Measurements from ENCODE around the gene CXCL12.

CXCL12 gene

DNA sequence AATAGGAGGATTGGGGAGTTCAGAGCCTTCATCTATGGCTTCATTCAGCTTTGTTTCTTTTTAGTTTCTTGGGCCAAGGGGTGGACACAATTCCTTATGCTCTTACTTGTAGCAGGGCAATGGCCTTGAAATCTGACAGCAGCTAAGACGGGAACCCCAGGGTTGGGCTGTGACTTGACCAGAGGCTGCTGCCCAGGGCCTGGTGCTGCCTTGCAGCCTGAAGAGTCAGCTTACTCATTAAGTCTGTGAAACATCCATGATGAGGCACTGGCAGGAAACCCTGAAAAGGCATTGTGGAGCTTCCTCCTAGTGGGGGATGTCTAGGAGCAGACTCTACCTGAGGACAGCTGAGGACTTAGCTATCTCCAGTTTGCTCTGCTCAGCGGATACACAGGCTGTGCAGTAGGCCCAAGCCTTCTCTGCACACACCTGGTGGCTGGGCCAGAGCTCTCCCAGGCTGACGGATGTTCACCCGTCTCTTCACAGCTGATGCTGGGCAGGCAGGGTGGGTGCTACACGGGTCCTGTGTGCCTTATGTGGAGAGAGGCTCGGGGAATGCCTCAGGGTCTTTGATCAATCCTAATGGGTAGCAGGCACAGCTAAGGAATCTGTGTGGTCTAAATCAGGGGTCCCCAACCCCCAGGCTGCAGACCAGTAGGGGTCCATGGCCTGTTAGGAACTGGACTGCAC, 17.8 kb downstream of the CXCL12 start:
- TF ChIP-seq, protein P1, sequence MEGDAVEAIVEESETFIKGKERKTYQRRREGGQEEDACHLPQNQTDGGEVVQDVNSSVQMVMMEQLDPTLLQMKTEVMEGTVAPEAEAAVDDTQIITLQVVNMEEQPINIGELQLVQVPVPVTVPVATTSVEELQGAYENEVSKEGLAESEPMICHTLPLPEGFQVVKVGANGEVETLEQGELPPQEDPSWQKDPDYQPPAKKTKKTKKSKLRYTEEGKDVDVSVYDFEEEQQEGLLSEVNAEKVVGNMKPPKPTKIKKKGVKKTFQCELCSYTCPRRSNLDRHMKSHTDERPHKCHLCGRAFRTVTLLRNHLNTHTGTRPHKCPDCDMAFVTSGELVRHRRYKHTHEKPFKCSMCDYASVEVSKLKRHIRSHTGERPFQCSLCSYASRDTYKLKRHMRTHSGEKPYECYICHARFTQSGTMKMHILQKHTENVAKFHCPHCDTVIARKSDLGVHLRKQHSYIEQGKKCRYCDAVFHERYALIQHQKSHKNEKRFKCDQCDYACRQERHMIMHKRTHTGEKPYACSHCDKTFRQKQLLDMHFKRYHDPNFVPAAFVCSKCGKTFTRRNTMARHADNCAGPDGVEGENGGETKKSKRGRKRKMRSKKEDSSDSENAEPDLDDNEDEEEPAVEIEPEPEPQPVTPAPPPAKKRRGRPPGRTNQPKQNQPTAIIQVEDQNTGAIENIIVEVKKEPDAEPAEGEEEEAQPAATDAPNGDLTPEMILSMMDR (IDR thresholded peaks at IDR 0.05; ENCODE audit: insufficient read depth, low read depth, low read length, missing control alignments), result no peak
- DNase-seq (ENCODE audit: low read depth), result no peak

GRCh38 chr10:44364566-44364965, 20.3 kb downstream of the CXCL12 start:
- TF ChIP-seq, protein P1 (IDR thresholded peaks at IDR 0.05; ENCODE audit: insufficient read depth, low read depth, low read length, missing control alignments), result no peak

More for the DNA sequence above, 17.8 kb downstream of the CXCL12 start:
- no peak overlapping the region for H3K4me3 ChIP-seq (ENCODE audit: low read depth, low read length)

DNA sequence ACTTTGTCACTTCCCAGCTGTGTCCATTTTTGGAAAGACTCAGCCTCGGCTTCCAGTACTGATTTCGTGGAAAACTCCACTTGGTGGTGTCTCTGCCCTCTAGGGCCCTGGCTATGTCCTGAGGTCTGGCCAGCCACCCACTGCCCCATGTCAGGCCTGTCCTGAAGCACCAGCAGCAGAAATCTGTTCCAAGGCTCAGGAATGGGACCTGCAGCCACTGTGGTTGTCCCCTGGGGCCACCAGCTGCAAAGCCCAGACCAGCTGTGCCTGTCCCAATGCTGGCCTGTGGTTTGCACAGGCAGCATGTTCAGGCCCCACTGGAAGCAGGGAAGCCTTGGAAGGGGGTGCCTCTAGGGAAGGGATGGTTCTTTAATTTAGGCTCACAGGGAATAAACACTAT, 21.2 kb downstream of the CXCL12 start:
- DNase-seq (ENCODE audit: low read depth), result no peak
- H3K4me3 ChIP-seq (ENCODE audit: low read depth, low read length), result no peak overlapping the region
- TF ChIP-seq, protein P1 (IDR thresholded peaks at IDR 0.05; ENCODE audit: insufficient read depth, low read depth, low read length, missing control alignments), result no peak

More at GRCh38 chr10:44364566-44364965, 20.3 kb downstream of the CXCL12 start:
- DNase-seq (ENCODE audit: low read depth), result no peak
- no peak overlapping the region for H3K4me3 ChIP-seq (ENCODE audit: low read depth, low read length)

DNA sequence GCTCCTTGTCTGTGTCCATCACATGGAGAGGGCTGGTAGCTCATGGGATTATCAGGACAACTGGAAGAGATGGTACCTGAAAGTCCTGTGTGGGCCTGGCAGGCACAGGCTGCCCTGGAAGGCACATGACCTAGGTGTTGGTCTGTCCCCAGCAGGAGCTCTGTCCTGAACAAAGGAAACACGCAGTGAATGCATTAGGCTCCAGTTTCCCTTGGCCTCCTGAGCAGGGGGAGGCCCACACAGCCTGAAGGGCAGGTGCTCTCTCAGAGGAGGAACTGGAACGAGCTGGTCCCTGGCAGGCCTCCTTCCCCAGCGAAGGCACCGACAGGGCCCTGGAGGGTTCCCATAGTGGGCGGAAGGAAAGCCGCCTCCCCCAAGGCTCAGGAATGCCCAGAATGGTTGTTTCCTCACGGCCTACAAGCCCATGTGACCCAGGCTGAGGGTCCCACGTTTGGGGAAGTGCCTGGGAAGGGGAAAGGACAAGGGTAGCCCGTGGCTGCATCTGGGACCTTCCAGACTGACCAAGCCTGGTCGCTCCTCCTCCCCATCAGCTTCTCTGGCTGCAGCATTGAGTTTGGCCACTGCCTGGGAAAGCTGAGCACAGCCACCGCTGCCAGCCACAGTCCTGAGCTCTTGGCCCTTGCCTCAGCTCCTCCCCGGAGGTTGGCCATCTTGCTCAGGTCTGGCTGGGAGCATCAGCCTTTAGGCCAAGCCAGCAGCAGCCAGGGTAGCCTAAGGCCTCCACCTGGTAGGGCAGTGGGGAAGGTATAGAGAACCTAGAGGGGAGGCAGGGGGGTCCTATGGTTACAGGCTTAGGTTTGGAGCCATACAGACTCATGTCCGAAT, 21.8 kb downstream of the CXCL12 start:
- TF ChIP-seq, protein P1 (IDR thresholded peaks at IDR 0.05; ENCODE audit: insufficient read depth, low read depth, low read length, missing control alignments), result no peak
- DNase-seq (ENCODE audit: low read depth), result no peak
- H3K4me3 ChIP-seq (ENCODE audit: low read depth, low read length), result no peak overlapping the region

DNA sequence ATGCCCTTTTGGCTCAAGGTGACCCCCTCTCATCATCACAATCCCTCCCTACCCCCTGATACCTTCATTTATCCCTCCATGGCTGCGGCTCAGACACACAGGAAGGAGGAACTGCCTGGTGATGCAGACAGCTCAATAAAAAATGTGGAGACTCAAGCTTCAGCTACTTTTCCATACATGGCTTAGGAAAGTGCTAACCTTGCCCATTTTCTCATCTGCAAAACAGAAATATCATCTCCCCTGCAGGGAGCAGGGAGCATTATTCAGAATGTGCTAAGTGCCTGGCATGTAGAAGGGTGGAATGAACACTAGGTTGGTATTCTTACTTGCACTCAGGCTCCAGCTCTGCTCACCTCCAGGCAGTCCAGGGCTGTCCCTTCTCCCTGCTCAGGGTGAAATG, 23.8 kb downstream of the CXCL12 start:
- DNase-seq (ENCODE audit: low read depth), result no peak
- H3K4me3 ChIP-seq (ENCODE audit: low read depth, low read length), result no peak overlapping the region
- TF ChIP-seq, protein P1 (IDR thresholded peaks at IDR 0.05; ENCODE audit: insufficient read depth, low read depth, low read length, missing control alignments), result no peak

DNA sequence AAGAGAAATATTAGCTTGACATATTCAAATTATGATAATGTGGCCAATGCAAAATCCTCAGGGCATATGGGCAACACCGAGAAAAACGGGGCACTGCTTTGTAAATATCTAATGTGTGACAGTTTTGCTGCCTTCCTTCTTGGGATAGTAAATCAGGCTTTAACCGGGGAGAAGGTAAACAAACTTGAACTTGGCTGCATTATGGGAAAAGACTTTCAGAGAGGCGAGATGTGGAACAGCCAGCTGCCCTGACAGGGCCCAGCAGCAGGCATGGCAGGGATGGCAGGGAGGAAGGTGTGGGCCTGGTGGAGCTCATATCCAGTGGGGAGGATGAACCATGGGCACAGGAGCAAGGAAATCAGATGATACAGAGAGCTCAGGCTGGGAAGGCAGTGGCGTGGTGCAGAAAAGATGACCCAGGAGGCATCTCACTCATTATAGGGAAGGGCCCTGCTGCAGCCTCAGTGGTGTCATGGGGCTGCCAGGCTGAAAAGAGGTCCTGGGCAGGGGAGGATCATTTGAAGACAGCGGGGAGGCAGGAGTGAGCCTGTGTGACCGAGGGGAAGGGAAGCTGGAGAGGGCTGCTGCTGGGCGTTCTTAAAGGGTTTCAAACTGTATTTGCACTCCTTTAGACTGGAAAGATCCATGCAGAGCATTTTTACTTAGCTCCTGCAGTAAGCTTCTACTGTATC, 26.7 kb downstream of the CXCL12 start:
- H3K4me3 ChIP-seq (ENCODE audit: low read depth, low read length), result no peak overlapping the region
- no peak for DNase-seq (ENCODE audit: low read depth)
- TF ChIP-seq, protein P1 (IDR thresholded peaks at IDR 0.05; ENCODE audit: insufficient read depth, low read depth, low read length, missing control alignments), result no peak
